Activated CD8-positive, alpha-beta T cell treated with anti-CD3 and anti-CD28 coated beads for 36 hours (primary cell): ENCODE results near the gene CFB. TPM values are rescaled to one million over a fixed set of nuclear protein-coding genes. Genes with fewer than 3 reads are reported as not detected.

Source experiments
- ATAC-seq: fragments of 200-7000 bp; cut with Tn5 transposase; one replicate; pipeline ENCODE4 v1.10.0; 2021; ENCODE audit warnings: mild to moderate bottlenecking, moderate library complexity
- CTCF ChIA-PET: fragments of 350-600 bp; sonication (Branson Sonifier 250); formaldehyde crosslinking; loops from one replicate; lab custom pipeline; 2021; ENCODE audit warnings: antibody characterized with exemption; lab: Charles Lee
- POLR2A ChIA-PET: fragments of 350-600 bp; sonication (Branson Sonifier 250); formaldehyde crosslinking; loops from one replicate; lab custom pipeline; 2021; ENCODE audit warnings: antibody characterized with exemption; lab: Charles Lee
- DNase-seq: peaks from one replicate; pipeline ENCODE4 v3.0.0-alpha.2; 2020
- H3K27ac Mint-ChIP-seq: one replicate; pipeline ENCODE4 v1.8.0; 2021; ENCODE audit warnings: mild to moderate bottlenecking, mixed read lengths
- H3K27me3 Mint-ChIP-seq: one replicate; pipeline ENCODE4 v1.8.0; 2021; ENCODE audit warnings: mixed read lengths
- H3K36me3 Mint-ChIP-seq: one replicate; pipeline ENCODE4 v1.8.0; 2021; ENCODE audit warnings: low read depth, mixed read lengths
- H3K4me1 Mint-ChIP-seq: one replicate; pipeline ENCODE4 v1.8.0; 2021; ENCODE audit warnings: low read depth, mixed read lengths
- H3K4me3 Mint-ChIP-seq: one replicate; pipeline ENCODE4 v1.8.0; 2021; ENCODE audit warnings: mild to moderate bottlenecking, moderate library complexity, mixed read lengths
- H3K9me3 Mint-ChIP-seq: one replicate; pipeline ENCODE4 v1.8.0; 2021; ENCODE audit warnings: mixed read lengths
- CTCF ChIP-seq: fragments of 200-600 bp; IDR thresholded peaks from one replicate; pipeline ENCODE4 v1.8.0; 2022; ENCODE audit warnings: antibody characterized with exemption, mild to moderate bottlenecking
- intact Hi-C: fragments of 100-400 bp; cut with micrococcal nuclease; formaldehyde crosslinking; loops from one replicate; pipeline ENCODE4 v1.10.0; 2022
- total RNA-seq, 2 experiments: library from RNA; stranded (reverse); gene quantifications; one replicate each; pipeline ENCODE4 v1.2.3, GENCODE V29; 2021

Gene CFB
- total RNA-seq, 2 experiments from 2014 or later = 0.43 to 0.45 TPM

- peak overlapping the region; percentile 38 for H3K27ac Mint-ChIP-seq
- ChIA-PET CTCF (interaction anchor here (2.6 kb wide), 1 partner anchor 9 kb away, joined by 7 read pairs; no protein-coding TSS in a partner anchor), POLR2A (interaction anchor here (0.7 to 1.7 kb wide), 3 partner anchors 9 to 427 kb away, joined by 3 to 7 read pairs (median 5); partner anchors contain the start of gene DXO)
- no peak overlapping the region for H3K4me3 Mint-ChIP-seq
- no peaks in the 10 kb centered on the region for H3K9me3 Mint-ChIP-seq
- H3K36me3 Mint-ChIP-seq = peaks cover 32% of the 10 kb centered on the region
- no peaks in the 10 kb centered on the region for H3K27me3 Mint-ChIP-seq
- no peak for ATAC-seq
- peaks cover 35% of the 10 kb centered on the region for H3K4me1 Mint-ChIP-seq
- no peak for DNase-seq
- intact Hi-C loops = no loop called here
- TF ChIP-seq CTCF = no peak
These were observed 15.7 kb downstream of the CFB start for GRCh38 chr6:31961616-31962015.

- Mint-ChIP-seq H3K9me3 (no peaks in the 10 kb centered on the region), H3K27me3 (no peaks in the 10 kb centered on the region), H3K36me3 (peaks cover 41% of the 10 kb centered on the region), H3K27ac (no peak overlapping the region), H3K4me1 (peaks cover 23% of the 10 kb centered on the region), H3K4me3 (no peak overlapping the region)
- DNase-seq (no peak), ATAC-seq (no peak)
- intact Hi-C loops = no loop called here
- TF ChIP-seq CTCF = no peak
- ChIA-PET POLR2A (interaction anchor here (2.0 kb wide), 1 partner anchor 11 kb away, joined by 5 read pairs; no protein-coding TSS in a partner anchor), CTCF (interaction anchor here (2.6 kb wide), 1 partner anchor 12 kb away, joined by 7 read pairs; no protein-coding TSS in a partner anchor)
These were observed 18.0 kb downstream of the CFB start for GRCh38 chr6:31963921-31964320.

- CTCF ChIA-PET = interaction anchor here (0.7 to 4.2 kb wide), 2 partner anchors 14 to 196 kb away, joined by 3 to 16 read pairs; no protein-coding TSS in a partner anchor
- TF ChIP-seq CTCF = no peak
- peaks cover 45% of the 10 kb centered on the region for H3K36me3 Mint-ChIP-seq
- intact Hi-C loops = no loop called here
- H3K4me1 Mint-ChIP-seq = peaks cover 24% of the 10 kb centered on the region
- no peaks in the 10 kb centered on the region for H3K27me3 Mint-ChIP-seq
- ATAC-seq (no peak), DNase-seq (no peak)
- H3K4me3 Mint-ChIP-seq = no peak overlapping the region
- H3K9me3 Mint-ChIP-seq = no peaks in the 10 kb centered on the region
- POLR2A ChIA-PET = interaction anchor here (2.0 kb wide), 1 partner anchor 9 kb away, joined by 5 read pairs; no protein-coding TSS in a partner anchor
- no peak overlapping the region for H3K27ac Mint-ChIP-seq
These were observed 19.8 kb downstream of the CFB start for GRCh38 chr6:31965700-31966099.

- Mint-ChIP-seq H3K4me3 (no peak overlapping the region), H3K27me3 (no peaks in the 10 kb centered on the region), H3K4me1 (peaks cover 17% of the 10 kb centered on the region), H3K27ac (no peak overlapping the region), H3K9me3 (no peaks in the 10 kb centered on the region), H3K36me3 (peaks cover 39% of the 10 kb centered on the region)
- ChIA-PET POLR2A (no interaction called here), CTCF (interaction anchor here (4.2 kb wide), 1 partner anchor 15 kb away, joined by 16 read pairs; no protein-coding TSS in a partner anchor)
- DNase-seq (no peak), ATAC-seq (no peak)
- TF ChIP-seq CTCF = no peak
- intact Hi-C loops = no loop called here
These were observed 20.6 kb downstream of the CFB start for GRCh38 chr6:31966506-31966905.
